NCI-H82 treated with DMSO at 0.1 percent for 48 hours (cell line): ENCODE data around the gene C2CD2L.
"Not testable (repeated sequence)": the region's sequence is repeated elsewhere in the genome, so short reads cannot be mapped to it uniquely, and the experiment has no call there.

Experiments used
- DNase-seq: peaks from one replicate; lab custom pipeline; 2025; ENCODE audit not compliant: unreplicated experiment; lab: John Stamatoyannopoulos, UW

The C2CD2L gene

DNA sequence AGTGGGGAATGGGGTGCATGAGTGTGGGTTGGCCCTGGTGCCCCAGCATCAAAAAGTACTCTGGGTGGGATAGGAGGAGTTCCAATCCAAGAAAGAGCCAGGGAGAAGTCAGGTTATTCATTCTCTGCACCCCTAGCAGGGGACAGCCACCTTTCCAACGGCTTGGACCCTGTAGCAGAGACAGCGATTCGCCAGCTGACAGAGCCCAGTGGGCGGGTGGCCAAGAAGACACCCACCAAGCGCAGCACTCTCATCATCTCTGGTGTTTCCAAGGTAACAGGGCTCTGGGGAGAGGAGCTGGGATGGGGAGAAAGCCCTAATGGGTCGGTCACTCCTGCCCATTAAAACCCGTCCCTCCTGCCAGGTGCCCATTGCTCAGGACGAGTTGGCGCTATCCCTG lies 6.6 kb downstream of the C2CD2L start:
- no peak for DNase-seq

DNA sequence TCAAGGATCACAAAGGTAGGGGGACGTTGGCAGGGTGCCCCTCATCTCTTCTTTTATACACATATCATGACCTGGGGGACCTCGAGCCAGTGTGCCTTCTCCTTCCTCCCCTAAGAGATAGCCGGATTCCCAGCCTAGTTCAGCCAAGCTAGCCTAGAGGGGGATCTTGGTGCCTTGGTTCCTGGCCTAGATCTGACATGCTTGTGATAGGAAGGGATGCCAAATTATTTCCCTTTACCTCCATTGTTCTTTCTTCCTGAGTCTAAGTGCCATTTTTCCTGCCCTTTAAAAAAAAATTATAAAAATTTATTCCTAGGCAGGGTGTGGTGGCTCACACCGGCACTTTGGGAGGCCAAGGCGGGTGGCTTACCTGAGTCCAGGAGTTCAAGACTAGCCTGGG lies 7.2 kb downstream of the C2CD2L start:
- no peak for DNase-seq

DNA sequence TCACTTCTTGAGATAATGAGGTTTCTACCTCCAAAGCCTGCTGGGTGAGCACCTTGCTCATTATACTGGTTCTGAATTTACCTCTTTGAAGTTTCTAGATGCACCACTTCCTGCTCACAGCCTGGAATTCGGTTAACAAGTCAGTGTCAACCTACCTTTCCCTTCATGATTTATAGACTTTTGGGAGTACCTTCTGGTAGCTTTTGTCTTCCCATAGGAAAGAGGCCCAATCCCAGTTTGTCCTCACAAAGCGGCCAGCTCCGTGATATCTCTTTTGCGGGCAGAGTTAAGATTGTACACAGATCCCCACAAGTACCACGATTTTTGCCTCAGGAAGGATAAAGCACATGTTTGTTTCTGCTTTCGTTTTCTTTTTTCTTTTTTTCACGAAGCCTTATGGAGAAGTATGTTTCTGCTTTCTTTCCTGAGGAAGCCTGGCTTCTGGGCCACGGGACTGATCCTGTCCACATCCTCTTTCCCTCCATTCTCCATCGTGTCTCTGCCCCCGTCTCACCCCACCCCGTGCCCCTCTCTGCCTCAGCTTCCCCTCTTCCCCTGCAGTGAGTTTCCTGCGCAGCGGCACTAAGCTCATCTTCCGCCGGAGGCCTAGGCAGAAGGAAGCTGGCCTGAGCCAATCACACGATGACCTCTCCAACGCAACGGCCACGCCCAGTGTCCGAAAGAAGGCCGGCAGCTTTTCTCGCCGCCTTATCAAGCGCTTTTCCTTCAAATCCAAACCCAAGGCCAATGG lies 8.5 kb downstream of the C2CD2L start:
- no peak for DNase-seq

DNA sequence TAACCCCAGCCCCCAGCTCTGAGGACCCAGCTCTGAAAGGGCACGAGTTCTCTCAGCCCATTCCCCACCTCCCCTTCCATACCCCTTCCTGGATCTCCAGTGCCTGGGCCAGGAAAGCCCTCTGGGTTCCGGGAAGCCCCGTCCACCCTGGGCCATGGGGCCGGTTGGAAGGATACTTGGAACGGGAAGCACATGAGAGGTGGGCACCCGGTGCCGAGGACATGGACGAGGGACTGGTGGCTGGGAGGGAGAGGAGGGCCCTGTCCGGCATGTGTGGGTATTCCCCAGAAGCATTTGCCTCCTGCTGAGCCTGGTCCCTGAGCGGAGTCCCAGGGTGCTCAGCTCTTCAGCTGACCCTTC lies 9.1 kb downstream of the C2CD2L start:
- DNase-seq: no peak

DNA sequence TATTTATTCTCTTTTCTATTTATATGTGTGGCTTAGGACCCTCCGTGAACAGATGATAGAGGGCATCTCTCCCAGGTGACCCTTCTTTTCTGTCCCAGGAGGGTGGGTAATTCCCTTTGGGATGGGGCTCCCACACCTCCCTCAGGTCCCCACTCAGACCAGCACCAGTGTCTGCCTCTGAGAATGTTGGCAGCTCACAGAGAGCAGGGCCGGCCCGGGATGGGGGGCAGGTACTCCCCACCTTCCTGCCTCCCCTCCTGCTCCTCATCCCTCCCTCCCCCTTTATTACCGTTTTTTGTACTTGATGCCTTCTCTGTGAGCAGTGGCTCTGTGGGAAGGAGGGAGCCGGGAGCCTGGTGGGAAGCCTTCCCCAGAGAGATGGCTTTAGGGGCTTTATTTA lies 9.5 kb downstream of the C2CD2L start:
- DNase-seq: no peak

DNA sequence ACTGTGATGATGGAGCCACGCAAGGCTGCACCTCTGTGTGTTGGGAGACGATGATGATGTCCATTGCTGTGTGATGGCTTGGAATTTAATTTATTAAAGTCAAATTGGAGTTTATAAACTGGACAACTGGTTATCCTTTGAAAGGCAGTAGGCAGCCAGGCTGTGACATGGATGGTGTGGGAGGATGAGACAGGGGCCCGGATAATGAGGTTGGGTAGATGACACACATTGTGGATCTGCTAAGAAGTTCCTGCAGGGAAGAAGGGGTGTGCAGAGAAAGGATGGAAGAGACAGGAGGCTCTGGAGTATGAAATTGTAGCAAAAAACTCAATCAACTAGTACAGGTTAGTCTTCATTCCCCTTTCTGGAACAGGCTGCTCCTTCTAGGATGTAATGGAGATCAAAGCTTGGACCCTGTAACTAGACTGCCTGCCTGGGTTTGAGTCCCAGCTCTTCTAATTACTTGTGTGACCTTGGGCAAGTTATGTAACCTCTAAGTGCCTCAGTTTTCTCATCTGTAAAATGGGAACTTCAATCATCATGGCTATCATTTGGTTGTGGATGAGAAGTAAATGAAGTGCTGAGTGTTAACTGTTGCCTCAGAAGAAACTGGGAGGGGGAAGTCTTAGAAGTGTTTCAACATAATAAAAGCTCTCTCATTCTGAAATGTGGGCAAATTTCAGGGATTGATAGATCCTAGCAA lies 10.0 kb downstream of the C2CD2L start:
- no peak for DNase-seq

DNA sequence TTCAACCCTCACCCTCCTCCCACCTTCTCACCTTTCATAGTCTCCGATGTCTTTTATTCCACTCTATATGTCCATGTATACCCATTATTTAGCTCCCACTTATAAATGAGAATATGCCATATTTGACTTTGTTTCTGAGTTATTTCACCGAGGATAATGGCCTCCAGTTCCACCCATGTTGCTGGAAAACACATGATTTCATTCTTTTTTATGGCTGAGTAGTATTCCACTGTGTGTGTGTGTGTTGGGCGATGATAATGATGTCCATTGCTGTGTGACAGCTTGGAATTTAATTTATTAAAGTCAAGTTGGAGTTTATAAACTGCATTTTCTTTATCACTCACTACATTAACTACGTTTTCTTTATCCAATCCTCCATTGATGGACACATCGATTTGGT lies 11.1 kb downstream of the C2CD2L start:
- DNase-seq: no peak

DNA sequence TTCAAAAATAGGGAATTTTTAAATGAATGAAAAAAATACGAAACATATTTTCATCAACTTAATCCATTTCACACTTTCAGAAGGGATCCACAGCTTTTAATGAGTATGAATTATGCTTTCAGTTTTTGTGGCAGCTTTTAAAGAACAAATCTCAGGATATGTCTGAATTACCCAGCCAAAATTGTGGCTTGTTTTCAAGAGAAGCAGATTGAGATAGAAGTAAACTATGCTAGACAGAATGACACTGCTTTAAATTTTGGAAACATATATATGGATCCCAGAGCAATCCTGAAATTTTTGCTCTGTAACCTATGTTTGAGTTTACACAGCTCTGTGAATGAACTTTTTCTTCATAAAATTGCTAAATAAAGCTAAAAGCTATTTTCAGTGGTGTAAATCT lies 11.8 kb downstream of the C2CD2L start:
- DNase-seq: no peak

DNA sequence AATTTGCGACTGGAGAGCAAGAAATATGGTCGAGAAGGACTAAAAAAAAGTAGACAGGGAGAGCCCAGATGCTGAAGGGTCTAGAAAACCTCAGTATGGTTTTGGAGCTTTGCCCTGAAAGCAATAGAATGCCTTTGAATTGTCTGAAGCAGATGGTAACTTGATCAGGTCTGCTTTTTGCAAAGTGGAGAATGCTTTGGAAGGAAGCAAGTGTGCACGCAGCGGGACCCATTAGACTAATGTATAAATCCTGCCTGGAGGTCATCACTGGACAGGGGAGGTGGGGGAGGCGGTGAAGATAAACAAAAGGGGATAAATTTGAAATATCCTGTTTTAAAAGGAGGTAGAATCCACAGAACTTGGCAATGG lies 13.5 kb downstream of the C2CD2L start:
- DNase-seq: no peak

DNA sequence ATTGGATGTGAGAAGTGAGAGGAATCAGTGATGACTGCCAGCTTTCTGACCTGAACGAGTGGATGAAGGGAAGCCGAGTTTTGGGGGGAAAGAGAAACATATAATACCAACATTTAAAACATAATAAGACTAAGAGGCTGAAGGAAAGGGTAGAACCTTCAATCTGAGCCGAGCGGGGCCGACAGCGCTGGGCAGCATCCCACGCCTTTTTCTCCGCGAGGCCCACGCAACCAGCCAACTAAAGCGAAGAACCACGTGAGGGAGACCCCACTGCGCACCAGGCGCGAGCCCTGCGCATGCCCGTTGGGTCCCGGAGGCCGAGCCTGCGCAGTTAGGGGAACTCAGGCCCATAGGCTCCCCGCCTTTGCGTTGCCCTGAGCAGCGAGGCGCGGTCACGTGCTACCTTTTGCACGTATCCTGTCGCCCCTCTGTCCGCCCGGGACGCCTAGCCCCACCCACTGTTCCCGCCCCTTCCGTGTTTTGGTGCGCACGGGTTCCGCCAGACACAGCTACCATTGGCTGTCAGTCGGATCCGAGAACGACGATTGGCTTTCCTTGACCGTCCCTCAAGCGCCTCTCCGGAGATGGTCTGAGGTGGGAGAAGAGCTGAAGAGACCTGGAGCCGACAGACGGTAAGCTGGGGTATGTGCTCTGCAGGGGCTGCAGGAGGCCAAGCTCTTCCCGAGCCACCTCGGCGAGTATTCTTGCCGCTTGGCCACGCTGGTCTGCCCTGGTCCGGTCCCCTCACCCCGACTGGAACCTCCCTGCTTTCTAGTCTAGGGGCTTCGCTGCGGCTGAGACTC lies 14.1 kb downstream of the C2CD2L start, which contains the start of gene HINFP:
Gene HINFP, plus strand, starts transcription at position 573 of the 803 bp plus-strand sequence. CDS start 5,365 bp downstream, outside the sequence.
- peak; percentile 96 for DNase-seq

DNA sequence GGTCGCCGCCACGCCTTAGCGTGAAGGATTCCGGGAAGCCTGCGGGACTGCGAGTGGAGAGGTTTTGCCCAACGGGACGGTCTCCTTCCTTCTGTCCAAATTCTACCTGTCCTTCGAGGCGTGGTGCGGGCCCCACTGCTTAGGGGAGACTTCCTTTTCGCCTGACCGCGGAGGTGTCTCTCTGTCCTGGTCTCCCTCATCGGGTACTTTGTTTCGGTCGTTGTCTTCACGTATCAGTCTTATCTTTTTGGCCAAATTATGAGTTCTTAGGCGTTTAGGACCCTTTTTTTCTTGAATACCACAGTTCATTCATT lies 14.6 kb downstream of the C2CD2L start:
- DNase-seq: no peak

DNA sequence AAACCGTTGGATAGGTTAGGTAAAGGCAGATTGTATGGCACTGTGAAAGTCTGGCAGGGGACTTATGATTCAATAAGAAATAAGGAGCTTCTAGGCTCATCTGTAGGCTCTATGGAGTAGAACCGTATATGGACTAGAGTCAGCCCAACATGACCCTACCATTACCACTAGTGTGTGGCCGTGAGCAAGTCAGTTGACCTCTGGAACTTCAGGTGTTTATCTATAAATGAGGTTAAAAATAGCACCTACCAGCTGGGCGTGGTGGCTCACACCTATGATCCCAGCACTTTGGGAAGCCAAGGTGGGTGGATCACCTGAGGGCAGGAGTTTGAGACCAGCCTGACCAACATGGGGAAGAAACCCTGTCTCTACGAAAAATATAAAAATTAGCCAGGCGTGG lies 18.7 kb downstream of the C2CD2L start:
- DNase-seq: no peak

DNA sequence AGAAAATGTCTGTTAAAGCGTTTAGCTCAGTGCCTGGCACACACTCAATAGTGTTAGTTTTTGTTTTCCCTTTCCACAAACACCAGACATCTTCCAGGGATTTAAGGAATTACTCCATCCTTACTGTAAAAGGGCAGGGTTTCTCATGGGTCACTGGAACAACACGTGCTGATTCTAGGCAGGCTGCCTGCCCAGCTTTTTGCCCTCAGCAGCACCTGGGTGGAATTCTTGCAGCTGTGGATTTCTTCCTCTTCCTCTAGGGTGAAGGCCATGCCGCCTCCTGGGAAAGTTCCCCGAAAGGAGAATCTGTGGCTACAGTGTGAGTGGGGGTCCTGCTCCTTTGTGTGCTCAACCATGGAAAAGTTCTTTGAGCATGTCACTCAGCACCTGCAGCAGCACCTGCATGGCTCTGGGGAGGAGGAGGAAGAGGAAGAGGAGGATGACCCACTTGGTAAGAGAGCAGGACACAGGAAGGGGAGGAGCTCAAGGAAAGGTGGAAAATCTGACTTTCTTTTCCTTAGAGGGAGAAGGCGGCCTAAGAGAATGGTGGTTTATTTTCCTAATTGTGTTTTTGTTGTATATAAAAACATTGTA lies 19.6 kb downstream of the C2CD2L start:
- no peak for DNase-seq

DNA sequence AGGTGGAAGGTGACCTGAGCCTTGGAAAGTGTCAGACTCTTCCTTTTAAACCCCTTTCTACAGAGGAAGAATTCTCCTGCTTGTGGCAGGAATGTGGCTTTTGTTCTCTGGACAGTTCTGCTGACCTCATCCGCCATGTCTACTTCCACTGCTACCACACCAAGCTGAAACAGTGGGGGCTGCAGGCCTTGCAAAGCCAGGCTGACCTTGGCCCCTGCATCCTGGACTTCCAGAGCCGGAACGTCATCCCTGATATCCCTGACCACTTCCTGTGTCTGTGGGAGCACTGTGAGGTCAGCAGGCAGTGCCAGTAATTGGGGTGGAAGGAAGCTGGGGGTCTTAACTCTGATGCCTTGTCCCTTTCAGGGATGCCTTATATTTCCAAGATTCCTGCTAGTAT lies 23.5 kb downstream of the C2CD2L start:
- DNase-seq: no peak

DNA sequence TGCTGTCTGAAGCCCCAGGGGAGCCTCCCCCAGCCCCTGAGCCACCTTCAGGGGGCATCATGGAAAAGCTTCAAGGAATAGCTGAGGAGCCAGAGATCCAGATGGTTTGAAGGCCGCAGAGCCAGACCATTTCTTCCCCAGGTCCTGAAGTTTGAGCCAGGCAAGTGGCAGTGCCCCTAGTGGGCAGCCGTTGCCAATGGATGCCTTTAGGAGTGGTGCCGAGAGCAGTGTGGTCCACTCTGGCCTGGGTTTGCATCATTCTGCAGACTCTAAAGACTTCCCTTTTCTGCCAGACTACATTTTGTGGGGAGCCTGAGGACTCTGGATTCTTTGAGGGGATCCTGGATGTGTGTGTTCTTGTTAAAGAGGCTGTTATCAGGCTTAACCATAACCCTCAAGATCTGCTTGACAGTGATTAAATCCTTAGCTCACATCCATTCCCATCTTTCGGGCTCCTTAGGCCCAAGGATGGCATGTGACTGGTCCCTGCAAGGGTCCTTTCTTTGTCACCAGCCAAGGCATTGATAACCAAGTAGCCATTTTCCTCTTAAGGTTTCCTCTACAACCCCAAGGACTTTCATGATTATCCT lies 27.3 kb downstream of the C2CD2L start:
- DNase-seq: no peak

DNA sequence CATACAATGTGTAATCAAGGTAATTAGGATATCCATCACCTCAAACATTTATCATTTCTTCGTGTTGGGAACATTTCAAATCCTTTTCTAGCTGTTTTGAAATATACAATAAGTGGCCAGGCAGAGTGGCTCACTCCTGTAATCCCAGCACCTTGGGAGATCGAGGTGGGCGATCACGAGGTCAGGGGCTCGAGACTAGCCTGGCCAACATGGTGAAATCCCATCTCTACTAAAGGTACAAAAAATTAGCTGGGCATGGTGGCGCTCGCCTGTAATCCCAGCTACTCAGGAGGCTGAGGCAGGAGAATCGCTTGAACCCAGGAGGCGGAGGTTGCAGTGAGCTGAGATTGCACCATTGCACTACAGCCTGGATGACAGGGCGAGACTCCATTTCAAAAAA lies 32.1 kb downstream of the C2CD2L start:
- not testable (repeated sequence) for DNase-seq

DNA sequence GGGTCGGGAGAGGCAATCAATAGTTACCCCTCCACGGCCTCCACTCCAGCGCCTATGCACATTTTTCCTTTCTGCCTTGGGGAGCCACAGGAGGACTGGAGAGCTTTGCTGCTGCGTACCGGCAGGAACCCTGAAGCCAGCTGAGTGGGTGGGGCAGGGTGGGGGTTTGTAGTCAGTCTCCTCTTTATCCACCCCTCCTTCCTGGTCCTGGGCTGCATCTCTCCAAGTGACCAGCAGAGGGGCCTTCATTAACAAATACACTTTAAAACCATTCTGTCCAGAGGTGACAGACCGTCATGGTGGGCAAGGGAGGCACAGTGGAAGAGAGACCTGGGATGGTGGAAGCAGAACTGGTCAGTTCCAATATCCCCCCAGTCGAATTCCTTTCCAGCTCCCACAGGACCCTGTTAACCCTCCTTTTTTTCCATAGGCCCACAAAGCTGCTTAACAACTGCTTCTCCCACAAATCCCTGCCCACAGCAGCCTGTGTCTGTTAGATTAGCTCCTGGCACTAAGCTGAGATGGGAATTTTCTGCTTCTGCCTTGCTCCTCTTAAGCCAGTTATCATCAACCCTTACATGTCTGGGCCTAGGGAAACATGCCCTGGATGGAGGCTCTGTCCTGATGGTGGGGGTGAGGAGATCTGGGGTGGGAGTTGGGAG lies 37.8 kb downstream of the C2CD2L start:
- DNase-seq: peak; percentile 91

DNA sequence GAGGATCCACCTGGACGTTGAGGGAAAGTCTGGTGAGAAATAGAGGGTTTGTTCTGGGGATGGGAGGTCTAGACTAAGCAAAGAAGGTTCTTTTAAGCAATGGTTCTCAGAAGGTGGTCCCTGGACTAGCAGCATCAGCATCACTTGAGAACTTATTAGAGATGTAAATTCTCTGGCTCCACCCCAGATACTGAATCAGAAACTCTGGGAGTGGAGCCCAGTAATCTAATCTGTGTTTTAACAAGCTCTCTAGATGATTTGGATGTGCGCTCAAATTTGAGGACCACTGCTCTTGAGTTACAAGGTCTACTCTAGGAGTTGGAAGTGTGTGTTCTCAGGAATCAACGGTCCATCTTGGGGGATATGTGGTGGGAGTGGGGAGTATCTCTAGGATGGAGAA lies 38.4 kb downstream of the C2CD2L start:
- DNase-seq: no peak

DNA sequence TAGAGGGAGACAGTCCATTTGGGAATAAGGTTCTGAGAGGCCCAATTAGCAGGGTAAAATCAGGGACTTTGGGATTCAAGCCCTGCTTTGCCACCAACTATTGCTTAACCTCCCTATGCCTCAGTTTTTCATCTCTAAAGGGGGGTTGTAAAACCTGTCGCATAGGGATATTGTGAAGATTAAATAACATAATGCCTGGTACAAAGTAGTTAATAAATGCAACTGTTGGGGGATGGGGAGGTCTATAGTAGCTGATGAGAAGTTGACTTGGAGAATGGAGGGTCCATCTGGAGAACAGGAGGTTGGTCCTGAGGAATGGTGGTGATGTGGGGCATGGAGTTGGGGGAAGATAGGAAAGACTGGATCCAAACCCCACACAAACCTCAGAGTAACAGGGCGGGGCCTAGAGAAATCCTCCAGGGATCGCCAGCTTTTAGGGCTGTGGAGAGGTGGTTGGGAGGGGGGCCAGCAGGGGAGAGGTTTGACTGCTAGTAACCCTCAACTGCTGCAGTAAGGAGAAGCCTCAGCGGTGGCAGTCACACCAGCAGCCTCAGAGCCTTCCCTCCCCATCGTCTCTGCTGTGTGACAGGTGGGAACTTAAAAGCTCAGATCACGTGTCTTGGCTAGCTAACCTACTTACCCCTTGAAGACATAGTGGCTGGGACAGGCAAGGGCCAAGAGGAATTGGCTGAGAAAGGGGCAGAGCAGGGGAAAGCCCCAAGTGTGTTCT lies 40.6 kb downstream of the C2CD2L start:
- DNase-seq: peak; percentile 82

DNA sequence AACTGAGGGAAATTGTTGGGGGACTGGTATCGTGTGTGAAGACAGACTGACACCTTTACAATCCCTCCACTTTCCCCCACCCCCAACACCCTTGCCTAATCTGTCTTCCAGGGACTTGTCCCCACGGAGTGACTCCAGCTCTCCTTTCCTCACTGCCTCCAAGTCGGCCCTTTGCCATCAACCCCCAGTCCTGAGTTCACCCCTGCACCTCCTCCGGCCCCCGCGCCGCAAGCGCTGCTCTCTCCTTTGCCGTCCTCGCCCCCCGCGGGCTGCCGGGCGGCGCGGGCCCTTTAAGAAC lies 41.5 kb downstream of the C2CD2L start:
- no peak for DNase-seq
